ENCODE data around the gene ACOXL. TPM values are rescaled to one million over a fixed set of nuclear protein-coding genes. Genes with fewer than 3 reads are reported as not detected.

The ACOXL gene
- total RNA-seq, 1 donor from 2014 or later: 0.58 TPM

DNA sequence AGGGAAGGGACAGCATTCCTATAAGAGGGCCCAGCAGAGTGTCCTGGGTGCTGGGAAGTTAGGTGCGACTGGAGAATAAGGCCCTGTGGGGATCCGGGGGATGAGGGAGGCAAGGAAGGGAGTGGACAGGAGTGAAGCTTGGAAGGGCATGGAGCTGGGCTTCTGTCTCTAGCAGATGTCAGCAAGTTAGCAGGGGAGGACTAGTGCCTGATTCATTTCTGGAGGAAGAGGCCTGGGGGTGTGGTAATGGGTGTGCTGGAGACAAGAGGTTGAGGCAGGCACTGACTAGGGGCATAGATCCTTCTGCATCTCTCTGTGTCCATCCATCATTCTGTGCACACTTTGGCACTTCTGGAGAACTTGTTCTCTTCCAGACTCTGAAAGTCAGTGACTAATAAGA, 134.7 kb downstream of the ACOXL start:
- no peak for DNase-seq (ENCODE audit: low read depth)
- TF ChIP-seq, protein P1, sequence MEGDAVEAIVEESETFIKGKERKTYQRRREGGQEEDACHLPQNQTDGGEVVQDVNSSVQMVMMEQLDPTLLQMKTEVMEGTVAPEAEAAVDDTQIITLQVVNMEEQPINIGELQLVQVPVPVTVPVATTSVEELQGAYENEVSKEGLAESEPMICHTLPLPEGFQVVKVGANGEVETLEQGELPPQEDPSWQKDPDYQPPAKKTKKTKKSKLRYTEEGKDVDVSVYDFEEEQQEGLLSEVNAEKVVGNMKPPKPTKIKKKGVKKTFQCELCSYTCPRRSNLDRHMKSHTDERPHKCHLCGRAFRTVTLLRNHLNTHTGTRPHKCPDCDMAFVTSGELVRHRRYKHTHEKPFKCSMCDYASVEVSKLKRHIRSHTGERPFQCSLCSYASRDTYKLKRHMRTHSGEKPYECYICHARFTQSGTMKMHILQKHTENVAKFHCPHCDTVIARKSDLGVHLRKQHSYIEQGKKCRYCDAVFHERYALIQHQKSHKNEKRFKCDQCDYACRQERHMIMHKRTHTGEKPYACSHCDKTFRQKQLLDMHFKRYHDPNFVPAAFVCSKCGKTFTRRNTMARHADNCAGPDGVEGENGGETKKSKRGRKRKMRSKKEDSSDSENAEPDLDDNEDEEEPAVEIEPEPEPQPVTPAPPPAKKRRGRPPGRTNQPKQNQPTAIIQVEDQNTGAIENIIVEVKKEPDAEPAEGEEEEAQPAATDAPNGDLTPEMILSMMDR (IDR thresholded peaks at IDR 0.05; ENCODE audit: insufficient read depth, low read length, poor library complexity, severe bottlenecking): no peak
- H3K36me3 ChIP-seq (ENCODE audit: control insufficient read depth, insufficient read depth, low read length): no peaks in the 10 kb centered on the region
- no peak overlapping the region for H3K4me3 ChIP-seq (ENCODE audit: low read depth, low read length)
- H3K27me3 ChIP-seq (ENCODE audit: control insufficient read depth, insufficient read depth, low read length): peaks cover 13% of the 10 kb centered on the region

DNA sequence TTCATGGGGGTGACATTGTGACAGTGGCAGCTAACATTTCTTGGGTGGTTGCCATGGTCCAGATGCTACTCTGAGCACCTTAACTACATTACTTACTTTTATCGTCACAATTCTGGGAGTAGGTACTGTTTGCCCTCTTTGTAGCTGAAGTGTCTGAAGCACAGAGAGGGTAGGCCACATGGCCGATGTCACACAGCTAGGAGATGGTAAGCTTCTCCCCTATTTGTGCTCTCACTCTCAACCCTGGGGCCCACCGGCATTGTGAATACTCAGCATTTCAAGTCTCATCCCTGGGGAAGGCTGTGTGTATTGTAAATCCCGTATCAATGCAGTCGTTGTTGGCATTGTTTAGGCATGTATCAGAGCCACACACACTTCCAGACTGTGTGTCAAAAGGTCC, 136.6 kb downstream of the ACOXL start:
- no peaks in the 10 kb centered on the region for H3K36me3 ChIP-seq (ENCODE audit: control insufficient read depth, insufficient read depth, low read length)
- no peak overlapping the region for H3K4me3 ChIP-seq (ENCODE audit: low read depth, low read length)
- TF ChIP-seq, protein P1 (IDR thresholded peaks at IDR 0.05; ENCODE audit: insufficient read depth, low read length, poor library complexity, severe bottlenecking): no peak
- DNase-seq (ENCODE audit: low read depth): no peak
- peaks cover 7% of the 10 kb centered on the region for H3K27me3 ChIP-seq (ENCODE audit: control insufficient read depth, insufficient read depth, low read length)

DNA sequence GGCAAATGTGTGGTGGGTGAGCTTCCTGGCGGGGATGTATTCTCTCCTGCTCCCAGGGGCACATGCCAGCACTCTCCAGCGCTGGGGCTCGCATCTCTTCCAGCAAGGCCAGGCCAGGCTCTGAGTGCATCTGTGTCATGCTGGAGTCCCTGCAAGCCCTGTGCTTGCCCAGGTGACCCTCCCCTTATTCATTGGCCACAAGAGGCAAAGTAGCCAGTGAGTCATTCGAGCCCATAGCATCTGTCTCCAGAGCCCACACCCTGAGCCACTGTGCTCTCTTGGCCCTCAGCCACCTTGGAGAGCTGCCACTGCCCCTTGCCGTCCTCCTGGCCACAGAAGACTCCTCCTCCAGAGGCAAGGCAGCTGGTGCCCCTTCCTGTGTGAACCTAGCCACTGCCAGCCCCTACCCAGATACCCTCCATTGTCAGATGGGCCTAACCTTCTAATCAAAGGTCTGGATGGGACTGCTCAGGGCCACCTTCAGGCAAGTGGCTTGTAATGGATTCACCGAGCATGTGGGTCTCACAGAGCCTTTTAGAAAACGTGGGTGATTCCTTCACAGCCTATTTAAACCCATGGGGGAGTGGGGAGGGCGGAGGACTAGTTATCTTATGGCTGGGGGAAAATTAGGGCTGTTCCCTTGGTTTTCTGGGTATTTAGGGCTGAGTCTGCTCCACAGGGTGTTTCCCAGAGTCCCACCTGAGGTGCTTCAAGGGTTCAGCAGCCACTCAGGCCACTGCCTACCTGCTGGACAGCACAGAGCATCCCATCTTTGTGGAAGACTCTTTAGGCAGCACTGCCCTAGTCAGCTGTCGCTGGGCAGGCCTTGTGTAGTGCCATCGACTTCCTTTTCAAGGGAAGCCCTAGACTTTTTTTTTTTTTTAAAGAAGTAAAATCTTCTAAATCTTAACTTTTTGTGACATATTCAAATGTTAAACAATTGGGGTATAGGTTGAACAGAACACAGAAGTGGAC, 137.4 kb downstream of the ACOXL start:
- peak; percentile 61 for DNase-seq (ENCODE audit: low read depth)
- H3K36me3 ChIP-seq (ENCODE audit: control insufficient read depth, insufficient read depth, low read length): no peaks in the 10 kb centered on the region
- H3K4me3 ChIP-seq (ENCODE audit: low read depth, low read length): no peak overlapping the region
- peaks cover 7% of the 10 kb centered on the region for H3K27me3 ChIP-seq (ENCODE audit: control insufficient read depth, insufficient read depth, low read length)
- TF ChIP-seq, protein P1 (IDR thresholded peaks at IDR 0.05; ENCODE audit: insufficient read depth, low read length, poor library complexity, severe bottlenecking): no peak

DNA sequence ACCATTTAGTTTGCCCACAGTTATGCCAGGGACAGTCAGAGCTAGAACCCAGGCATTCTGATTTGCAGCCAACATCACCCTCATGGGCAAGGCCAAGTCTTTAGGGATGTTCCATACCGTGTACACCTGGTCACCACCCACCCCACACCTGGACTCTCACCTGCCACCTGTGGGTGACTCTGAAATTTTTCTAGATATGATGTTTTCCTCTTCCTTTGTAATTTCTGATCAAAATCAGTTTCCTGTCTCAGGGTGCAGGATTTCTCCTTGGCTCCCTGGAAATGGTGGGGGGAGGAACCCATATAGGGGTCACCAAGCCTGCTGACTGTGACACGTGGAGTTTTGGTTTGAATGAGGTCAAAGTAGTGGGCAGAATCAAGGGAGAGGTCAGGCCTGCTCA, 138.2 kb downstream of the ACOXL start:
- Histone ChIP-seq H3K36me3 (ENCODE audit: control insufficient read depth, insufficient read depth, low read length) (no peaks in the 10 kb centered on the region), H3K27me3 (ENCODE audit: control insufficient read depth, insufficient read depth, low read length) (peaks cover 7% of the 10 kb centered on the region), H3K4me3 (ENCODE audit: low read depth, low read length) (no peak overlapping the region)
- TF ChIP-seq, protein P1 (IDR thresholded peaks at IDR 0.05; ENCODE audit: insufficient read depth, low read length, poor library complexity, severe bottlenecking): no peak
- no peak for DNase-seq (ENCODE audit: low read depth)

DNA sequence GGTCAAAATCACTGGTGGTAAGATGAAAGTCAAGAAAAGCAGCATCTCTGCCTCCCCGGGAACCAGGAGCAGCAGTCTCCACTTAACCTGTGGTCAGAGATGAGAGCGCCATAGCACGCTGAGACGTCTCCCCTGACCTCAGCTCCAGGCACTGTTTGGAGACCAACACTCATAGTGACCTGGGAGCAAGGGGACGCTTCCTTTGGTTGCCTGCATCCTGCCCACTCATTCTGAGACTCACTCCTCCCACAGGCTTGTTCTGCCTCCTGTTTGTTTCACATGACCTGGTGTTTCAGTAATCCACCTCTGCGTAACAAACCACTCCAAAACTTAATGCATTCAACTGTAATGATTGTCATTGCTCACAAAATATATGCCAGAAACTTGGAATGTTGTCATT, 139.3 kb downstream of the ACOXL start:
- Histone ChIP-seq H3K4me3 (ENCODE audit: low read depth, low read length) (no peak overlapping the region), H3K36me3 (ENCODE audit: control insufficient read depth, insufficient read depth, low read length) (no peaks in the 10 kb centered on the region), H3K27me3 (ENCODE audit: control insufficient read depth, insufficient read depth, low read length) (peaks cover 5% of the 10 kb centered on the region)
- DNase-seq (ENCODE audit: low read depth): no peak
- TF ChIP-seq, protein P1 (IDR thresholded peaks at IDR 0.05; ENCODE audit: insufficient read depth, low read length, poor library complexity, severe bottlenecking): no peak

All from kidney epithelial cell (primary cell).